ENCODE data around the gene ZNF786.
"Not testable (repeated sequence)": the region's sequence is repeated elsewhere in the genome, so short reads cannot be mapped to it uniquely, and the experiment has no call there.

ZNF786 gene

GRCh38 chr7:149090397-149091195 lies at the start of gene ZNF786:
Gene ZNF786, minus strand, starts transcription at chr7:149090718. Its CDS starts 78 bp downstream, at chr7:149090640.
- peak; percentile 97 for DNase-seq

- no peak for DNase-seq
Observed at GRCh38 chr7:149136118-149136517, 45.6 kb upstream of the ZNF786 start.

- DNase-seq: no peak
Observed at GRCh38 chr7:149133028-149133710, 42.7 kb upstream of the ZNF786 start.

- DNase-seq: no peak
Observed at GRCh38 chr7:149130572-149131198, 40.2 kb upstream of the ZNF786 start.

GRCh38 chr7:149126662-149127266 lies 36.2 kb upstream of the ZNF786 start:
- peak; percentile 72 to 78 for DNase-seq

- DNase-seq: peak; percentile 96
Observed at GRCh38 chr7:149125863-149126661, 35.5 kb upstream of the ZNF786 start, which contains the start of gene ZNF425. Gene ZNF425, minus strand, starts transcription at chr7:149126324. Its CDS starts 111 bp downstream, at chr7:149126213.

GRCh38 chr7:149125189-149125862 lies 34.8 kb upstream of the ZNF786 start:
- peak in 1 of 2 donors; percentile 37 for DNase-seq

GRCh38 chr7:149109969-149110368 lies 19.5 kb upstream of the ZNF786 start:
- no peak for DNase-seq

- DNase-seq: no peak
Observed at GRCh38 chr7:149104749-149105148, 14.2 kb upstream of the ZNF786 start.

GRCh38 chr7:149104214-149104613 lies 13.7 kb upstream of the ZNF786 start:
- no peak for DNase-seq

- DNase-seq: no peak
Observed at GRCh38 chr7:149103424-149103823, 12.9 kb upstream of the ZNF786 start.

- no peak for DNase-seq
Observed at GRCh38 chr7:149102666-149103065, 12.1 kb upstream of the ZNF786 start.

GRCh38 chr7:149100821-149101220 lies 10.3 kb upstream of the ZNF786 start:
- no peak for DNase-seq

GRCh38 chr7:149099058-149099457 lies 8.5 kb upstream of the ZNF786 start:
- DNase-seq: no peak

GRCh38 chr7:149097088-149097487 lies 6.6 kb upstream of the ZNF786 start:
- DNase-seq: no peak

- no peak for DNase-seq
Observed at GRCh38 chr7:149093228-149093627, 2.7 kb upstream of the ZNF786 start.

- not testable (repeated sequence) for DNase-seq
Observed at GRCh38 chr7:149092244-149092643, 1.7 kb upstream of the ZNF786 start.

- DNase-seq: no peak
Observed at GRCh38 chr7:149087376-149087775, 3.1 kb downstream of the ZNF786 start.

GRCh38 chr7:149085866-149086265 lies 4.7 kb downstream of the ZNF786 start:
- DNase-seq: no peak

- no peak for DNase-seq
Observed at GRCh38 chr7:149084407-149084806, 6.1 kb downstream of the ZNF786 start.

- DNase-seq: no peak
Observed at GRCh38 chr7:149081914-149082313, 8.6 kb downstream of the ZNF786 start.

- DNase-seq: no peak
Observed at GRCh38 chr7:149077594-149077993, 12.9 kb downstream of the ZNF786 start.
